Measurements from ENCODE around the gene AMACR.

- TF ChIP-seq CTCF (IDR thresholded peaks at IDR 0.05; ENCODE audit: low read depth, low read length): no peak
- no peak for TF ChIP-seq POLR2A (IDR thresholded peaks at IDR 0.05; ENCODE audit: extremely low read depth, insufficient read length)
- TF ChIP-seq MAX (IDR thresholded peaks at IDR 0.05; ENCODE audit: low read depth, low read length): no peak
- TF ChIP-seq MYC (IDR thresholded peaks at IDR 0.05; ENCODE audit: low read depth, low read length): no peak
Measured at GRCh38 chr5:33937707-33938506, 69.9 kb downstream of the AMACR start.

Data from NB4 (cell line).